NCI-H2196 (cell line): ENCODE measurements around the gene FAM169A.
A peak's percentile ranks its signal among the peaks of the same experiment; 100 is the strongest.
"Not testable (repeated sequence)": the region's sequence is repeated elsewhere in the genome, so short reads cannot be mapped to it uniquely, and the experiment has no call there.

ENCODE experiments used
- DNase-seq: peaks from one replicate; lab custom pipeline; 2025; ENCODE audit not compliant: unreplicated experiment; lab: John Stamatoyannopoulos, UW

The FAM169A gene

GRCh38 chr5:74870299-74871067, 4.3 kb upstream of the FAM169A start:
- DNase-seq = no peak

- not testable (repeated sequence) for DNase-seq
These were observed 3.2 kb upstream of the FAM169A start for GRCh38 chr5:74869414-74869813.

GRCh38 chr5:74866596-74867162, 492 bp upstream of the FAM169A start:
- no peak for DNase-seq

- DNase-seq = no peak
These were observed 857 bp downstream of the FAM169A start for GRCh38 chr5:74865256-74865803.

- DNase-seq = no peak
These were observed 1.4 kb downstream of the FAM169A start for GRCh38 chr5:74864823-74865222.

GRCh38 chr5:74863726-74864125, 2.5 kb downstream of the FAM169A start:
- no peak for DNase-seq

- no peak for DNase-seq
These were observed 4.0 kb downstream of the FAM169A start for GRCh38 chr5:74862221-74862620.

- not testable (repeated sequence) for DNase-seq
These were observed 9.2 kb downstream of the FAM169A start for GRCh38 chr5:74856975-74857374.

GRCh38 chr5:74853256-74853655, 12.9 kb downstream of the FAM169A start:
- no peak for DNase-seq

- no peak for DNase-seq
These were observed 14.4 kb downstream of the FAM169A start for GRCh38 chr5:74851684-74852353.

- no peak for DNase-seq
These were observed 15.3 kb downstream of the FAM169A start for GRCh38 chr5:74850789-74851425.

- no peak for DNase-seq
These were observed 16.2 kb downstream of the FAM169A start for GRCh38 chr5:74850030-74850429.

- DNase-seq = no peak
These were observed 17.6 kb downstream of the FAM169A start for GRCh38 chr5:74848553-74849025.

GRCh38 chr5:74839229-74839628, 27.0 kb downstream of the FAM169A start:
- DNase-seq = no peak

- no peak for DNase-seq
These were observed 27.9 kb downstream of the FAM169A start for GRCh38 chr5:74838262-74838661.

GRCh38 chr5:74837115-74837514, 29.1 kb downstream of the FAM169A start:
- DNase-seq = no peak

- DNase-seq = peak; percentile 15
These were observed 32.5 kb downstream of the FAM169A start for GRCh38 chr5:74833537-74834266.

- no peak for DNase-seq
These were observed 36.8 kb downstream of the FAM169A start for GRCh38 chr5:74829413-74829812.

GRCh38 chr5:74822288-74822687, 43.9 kb downstream of the FAM169A start:
- DNase-seq = no peak

- no peak for DNase-seq
These were observed 49.3 kb downstream of the FAM169A start for GRCh38 chr5:74816875-74817274.

- peak; percentile 7 for DNase-seq
These were observed 55.3 kb downstream of the FAM169A start for GRCh38 chr5:74810915-74811314.
